GM21526 (cell line): ENCODE results near the gene MYL9.
"Not testable (repeated sequence)": the region's sequence is repeated elsewhere in the genome, so short reads cannot be mapped to it uniquely, and the experiment has no call there.

Experiments
- ATAC-seq: cut with Tn5 transposase; IDR thresholded peaks from one replicate; pipeline ENCODE4 v1.9.1; 2021; ENCODE audit warnings: moderate library complexity; ENCODE audit not compliant: unreplicated experiment, low FRiP score

MYL9 gene

DNA sequence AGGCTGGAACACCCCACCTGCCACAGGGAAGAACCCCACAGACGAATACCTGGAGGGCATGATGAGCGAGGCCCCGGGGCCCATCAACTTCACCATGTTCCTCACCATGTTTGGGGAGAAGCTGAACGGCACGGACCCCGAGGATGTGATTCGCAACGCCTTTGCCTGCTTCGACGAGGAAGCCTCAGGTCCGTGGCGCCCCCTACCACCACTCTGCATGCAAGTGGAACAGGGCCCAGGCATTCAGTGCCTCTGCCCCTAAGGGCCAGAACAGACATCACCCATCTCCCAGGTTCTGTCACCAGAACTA, 6.6 kb downstream of the MYL9 start:
- ATAC-seq: no peak

DNA sequence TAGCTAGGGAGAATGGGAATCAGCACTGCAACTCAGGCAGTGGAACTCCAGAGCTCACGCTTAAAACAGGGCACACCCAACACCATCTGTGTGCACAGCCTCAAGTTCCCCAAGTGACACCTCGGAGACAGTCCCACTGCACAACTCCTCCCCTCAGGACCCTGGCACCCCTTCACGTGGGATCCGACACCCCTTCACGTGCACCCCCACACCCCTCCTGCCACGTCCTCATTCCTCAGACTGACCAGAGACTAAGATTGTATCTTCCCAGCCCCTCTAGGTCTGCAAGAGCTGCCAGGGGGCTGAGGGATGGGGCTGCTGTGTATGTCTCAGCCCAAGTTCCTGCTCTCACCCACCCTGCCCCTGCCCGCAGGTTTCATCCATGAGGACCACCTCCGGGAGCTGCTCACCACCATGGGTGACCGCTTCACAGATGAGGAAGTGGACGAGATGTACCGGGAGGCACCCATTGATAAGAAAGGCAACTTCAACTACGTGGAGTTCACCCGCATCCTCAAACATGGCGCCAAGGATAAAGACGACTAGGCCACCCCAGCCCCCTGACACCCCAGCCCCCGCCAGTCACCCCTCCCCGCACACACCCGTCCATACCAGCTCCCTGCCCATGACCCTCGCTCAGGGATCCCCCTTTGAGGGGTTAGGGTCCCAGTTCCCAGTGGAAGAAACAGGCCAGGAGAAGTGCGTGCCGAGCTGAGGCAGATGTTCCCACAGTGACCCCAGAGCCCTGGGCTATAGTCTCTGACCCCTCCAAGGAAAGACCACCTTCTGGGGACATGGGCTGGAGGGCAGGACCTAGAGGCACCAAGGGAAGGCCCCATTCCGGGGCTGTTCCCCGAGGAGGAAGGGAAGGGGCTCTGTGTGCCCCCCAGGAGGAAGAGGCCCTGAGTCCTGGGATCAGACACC, 7.6 kb downstream of the MYL9 start:
- ATAC-seq: no peak

DNA sequence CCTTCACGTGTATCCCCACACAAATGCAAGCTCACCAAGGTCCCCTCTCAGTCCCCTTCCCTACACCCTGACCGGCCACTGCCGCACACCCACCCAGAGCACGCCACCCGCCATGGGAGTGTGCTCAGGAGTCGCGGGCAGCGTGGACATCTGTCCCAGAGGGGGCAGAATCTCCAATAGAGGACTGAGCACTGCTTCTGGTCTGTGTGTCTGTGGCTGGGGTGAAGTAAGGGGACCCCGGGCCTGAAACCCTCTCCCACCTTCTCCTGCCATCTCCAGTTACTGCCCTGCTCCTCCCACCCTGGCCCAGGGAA, 8.3 kb downstream of the MYL9 start:
- ATAC-seq: no peak

DNA sequence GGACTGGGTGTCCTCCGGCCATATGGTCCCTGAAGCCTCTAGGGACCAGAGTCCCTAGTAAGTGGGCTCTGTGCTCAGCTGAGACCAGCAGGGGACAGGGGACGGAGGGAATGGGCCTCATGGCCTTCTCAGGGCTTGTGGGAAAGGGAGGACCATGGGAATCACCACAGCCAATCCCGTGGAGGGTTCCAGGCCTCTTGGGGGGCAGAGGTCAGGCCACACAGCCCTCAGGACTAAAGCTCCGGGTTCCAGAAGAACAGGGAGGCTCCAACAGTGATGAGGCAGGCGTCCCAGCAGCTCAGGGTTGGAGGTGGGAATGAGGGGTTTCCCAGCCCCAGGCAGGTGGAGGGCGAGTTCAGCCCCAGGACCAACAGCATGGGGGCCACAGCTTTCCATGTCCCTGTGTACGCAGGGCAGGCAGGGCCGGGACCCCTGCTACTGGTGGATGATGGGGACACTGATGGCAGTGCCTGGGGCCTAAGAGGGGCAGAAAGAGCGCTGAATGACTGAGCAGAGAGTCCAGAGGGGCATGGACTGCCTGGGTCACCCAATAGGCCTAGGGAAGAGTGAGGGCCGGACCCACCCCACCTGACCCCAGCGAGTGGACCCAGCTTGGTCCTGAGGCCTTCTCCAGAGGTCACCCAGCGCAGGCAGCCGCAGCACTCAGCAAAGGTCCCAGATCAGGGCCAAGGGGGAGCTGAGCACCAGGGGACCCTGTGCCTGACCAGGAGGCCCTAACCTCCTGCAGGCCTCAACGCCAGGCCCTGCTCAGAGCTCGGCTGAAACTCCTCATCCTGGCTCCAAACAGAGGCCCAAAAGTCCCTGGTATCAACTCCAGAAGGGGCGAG, 8.8 kb downstream of the MYL9 start:
- no peak for ATAC-seq

DNA sequence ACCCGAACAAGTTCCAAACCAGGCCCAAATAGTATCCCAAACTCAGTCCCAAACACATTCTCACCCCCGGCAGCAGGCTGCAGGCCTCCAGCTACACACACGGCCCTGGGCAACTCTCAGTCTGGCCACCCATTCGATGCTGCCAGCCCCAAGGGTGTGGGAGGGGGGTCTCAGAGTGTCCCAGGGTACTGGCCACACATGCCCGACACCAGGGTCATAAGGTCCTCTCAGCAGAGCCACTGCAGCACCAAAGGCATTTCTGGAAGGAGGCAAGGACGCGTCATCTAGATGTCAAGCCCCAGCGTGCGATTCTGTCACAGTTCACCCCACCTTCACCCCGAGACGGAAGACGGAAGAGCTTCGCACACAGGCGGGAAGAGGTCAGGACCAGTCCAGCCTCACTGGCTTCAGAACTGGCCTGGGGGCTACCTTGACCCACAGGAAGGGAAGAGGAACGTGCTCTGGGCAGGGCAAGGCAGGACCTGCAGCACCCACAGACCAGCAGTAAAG, 9.5 kb downstream of the MYL9 start:
- no peak for ATAC-seq

DNA sequence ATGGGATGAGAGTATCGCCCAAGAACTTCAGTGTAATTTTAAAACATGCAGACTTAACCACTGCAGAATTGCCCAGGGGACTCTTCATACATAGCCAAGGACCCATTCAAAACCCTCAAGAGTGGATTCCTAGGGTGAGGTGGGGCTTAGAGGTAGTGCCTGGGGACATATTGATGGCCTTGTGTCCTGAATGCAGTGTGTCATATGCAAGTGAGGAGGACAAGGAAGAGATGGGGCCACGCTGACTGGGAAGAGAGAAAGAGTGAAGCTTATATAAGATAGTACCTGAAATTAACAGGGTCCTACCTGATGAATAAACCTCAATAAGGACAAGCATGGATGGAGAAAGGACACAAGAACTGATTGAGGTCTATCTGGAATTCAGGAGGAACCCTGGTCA, 13.9 kb downstream of the MYL9 start:
- no peak for ATAC-seq

DNA sequence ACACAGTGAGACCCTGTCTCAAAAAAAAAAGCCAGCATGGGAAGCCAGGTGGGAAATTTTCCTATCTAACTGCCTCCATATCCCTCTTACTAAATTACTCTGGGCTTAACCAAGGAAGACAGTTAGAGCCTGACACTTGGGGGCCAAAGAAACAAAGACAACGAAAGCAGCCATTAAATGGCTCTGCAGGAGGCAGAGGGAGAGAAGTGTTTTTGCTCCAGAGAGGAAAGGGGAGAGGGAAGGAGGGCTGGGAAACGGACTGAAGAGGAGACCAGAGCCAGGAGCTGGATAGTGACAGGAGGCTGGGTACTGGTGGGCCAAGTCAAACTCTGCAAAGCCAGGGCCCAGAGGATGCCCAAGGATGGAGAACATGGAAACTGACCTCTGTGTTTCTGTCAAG, 21.4 kb downstream of the MYL9 start:
- ATAC-seq: no peak

DNA sequence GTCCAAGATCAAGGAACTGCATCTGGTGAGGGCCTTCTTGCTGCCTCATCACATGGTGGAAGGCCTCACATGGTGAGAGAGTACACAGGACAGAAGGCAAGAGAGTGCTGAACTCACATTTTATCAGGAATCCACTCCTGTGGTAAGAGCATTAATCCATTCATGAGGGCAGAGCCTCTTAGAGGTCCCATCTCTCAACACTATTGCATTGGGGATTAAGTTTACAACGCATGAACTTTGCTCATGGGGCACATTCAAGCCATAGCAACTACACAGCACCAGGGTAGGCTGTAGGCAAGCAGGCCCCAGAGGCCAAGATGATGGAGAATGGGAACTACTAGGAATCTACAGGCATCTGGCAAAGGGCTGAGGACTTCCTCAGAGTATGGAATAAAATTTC, 22.1 kb downstream of the MYL9 start:
- ATAC-seq: no peak

DNA sequence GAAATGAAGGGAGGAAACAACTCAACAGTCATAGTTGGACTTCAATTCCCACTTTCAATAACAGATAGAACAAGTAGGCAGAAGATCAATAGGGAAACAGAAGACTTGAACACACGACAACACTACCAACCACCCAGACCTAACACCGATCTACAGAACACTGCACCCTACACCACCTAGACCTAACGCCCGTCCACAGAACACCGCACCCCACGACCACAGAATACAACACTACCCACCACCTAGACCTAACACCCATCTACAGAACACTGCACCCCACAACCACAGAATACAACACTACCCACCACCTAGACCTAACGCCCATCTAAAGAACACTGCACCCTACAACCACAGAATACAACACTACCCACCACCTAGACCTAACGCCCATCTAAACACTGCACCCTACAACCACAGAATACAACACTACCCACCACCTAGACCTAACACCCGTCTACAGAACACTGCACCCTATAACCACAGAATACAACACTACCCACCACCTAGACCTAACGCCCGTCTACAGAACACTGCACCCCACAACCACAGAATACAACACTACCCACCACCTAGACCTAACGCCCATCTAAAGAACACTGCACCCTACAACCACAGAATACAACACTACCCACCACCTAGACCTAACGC, 22.9 kb downstream of the MYL9 start:
- not testable (repeated sequence) for ATAC-seq

DNA sequence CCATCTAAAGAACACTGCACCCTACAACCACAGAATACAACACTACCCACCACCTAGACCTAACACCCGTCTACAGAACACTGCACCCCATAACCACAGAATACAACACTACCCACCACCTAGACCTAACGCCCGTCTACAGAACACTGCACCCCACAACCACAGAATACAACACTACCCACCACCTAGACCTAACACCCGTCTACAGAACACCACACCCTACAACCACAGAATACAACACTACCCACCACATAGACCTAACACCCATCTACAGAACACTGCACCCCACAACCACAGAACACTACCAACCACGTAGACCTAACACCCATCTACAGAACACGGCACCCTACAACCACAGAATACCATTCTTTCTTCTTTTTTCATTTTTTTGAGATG, 23.4 kb downstream of the MYL9 start:
- not testable (repeated sequence) for ATAC-seq

DNA sequence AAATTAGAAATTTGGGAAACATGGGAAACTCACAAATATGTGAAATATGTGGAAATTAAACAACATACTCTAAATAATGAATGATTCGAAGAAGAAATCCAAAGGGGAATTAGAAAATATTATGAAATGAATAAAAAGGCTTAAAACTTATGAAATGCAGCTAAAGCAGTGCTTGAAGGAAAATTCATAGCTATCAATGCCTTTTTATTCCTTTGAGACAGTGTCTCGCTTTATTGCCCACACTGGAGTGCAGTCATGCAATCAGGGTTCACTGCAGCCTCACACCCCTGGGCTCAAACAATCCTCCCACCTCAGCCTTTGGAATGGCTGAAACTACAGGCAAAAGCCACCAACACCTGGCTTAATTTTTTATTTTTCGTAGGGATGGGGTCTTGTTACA, 24.2 kb downstream of the MYL9 start:
- no peak for ATAC-seq

DNA sequence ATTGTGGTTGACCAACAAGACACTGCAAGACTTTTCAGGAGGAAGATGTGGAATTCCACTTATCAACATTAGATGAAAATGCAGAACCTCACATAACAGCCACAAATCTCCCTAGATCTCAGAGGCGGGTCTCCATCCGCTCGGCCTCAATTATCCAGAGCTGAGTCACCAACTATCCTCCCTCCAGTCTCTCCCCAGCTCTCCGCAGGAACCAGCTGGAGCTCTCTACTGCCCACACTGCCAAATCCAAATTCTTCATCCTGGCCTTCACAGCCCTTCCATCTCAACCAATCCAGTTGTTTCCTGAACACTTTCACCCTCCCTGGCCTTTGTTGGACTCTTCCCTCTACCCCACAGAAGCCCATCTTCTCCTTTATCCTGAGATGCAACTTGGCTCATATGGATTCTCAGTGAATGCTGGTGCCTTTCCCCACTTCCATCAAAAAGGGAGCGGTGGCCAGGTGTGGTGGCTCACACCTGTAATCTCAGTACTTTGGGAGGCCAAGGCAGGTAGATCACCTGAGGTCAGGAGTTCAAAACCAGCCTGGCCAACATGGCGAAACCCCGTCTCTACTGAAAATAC, 28.6 kb downstream of the MYL9 start:
- no peak for ATAC-seq

DNA sequence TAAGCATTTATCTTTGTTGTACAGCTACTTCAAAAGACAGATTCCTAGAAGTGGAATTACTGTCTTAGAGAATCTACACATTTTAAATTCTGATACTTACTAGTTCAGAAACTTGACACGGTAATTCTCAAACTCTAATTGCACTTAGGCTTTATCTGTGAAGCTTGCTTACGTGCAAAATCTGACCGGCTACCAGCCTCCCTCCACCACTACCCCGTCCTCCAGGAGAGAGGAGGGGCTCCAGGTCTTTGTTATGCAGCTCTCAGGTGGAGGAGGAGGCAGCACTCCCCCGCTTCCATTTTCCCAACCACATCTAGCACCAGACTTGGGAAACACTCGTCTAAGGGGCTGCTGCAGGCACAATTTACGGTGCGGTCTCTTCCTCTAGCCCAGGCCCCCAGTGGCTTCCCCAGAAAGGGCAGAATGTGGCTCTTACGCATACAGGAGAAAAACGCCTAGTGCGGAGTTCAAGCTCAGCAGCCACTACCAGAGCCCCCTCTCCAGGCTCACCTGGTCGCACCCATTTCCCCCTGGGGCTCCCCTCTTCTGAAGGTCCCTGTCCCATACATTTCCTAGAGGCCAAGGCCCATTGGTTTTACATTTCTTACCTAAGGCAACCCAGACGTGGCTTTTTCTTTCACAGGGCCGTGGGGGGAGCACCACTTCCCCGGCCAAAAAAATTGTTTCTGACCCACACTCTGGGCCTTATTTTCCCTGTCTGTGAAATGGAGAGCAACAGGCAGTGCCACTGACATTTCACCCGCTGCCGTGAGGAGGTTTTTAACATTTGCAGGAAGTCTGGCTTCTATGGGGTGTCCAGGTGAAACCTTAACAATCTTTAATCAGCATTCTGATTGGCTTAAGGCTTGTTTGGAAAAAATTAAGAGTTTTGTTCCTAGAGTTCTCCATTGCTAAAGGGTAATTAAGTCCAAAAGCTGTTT, 30.5 kb downstream of the MYL9 start:
- no peak for ATAC-seq

DNA sequence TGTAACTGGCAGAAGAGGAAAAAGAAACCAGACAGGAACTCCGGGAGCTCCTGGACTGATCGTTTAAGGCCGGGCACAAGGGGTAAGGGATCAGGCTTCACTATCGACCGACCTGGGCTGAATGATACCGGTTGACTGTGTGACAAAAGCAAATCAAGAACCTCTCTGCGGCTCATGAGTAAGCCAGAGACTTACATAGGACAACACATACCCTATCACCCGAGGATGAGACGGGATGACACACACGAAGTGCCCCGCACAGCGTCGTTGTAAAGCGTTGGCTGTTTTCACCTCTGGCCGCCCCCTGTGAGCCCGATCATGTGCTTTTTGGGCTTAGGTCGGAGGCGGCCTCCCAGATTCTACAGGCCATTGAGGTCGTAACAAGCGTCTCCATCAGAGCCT, 31.4 kb downstream of the MYL9 start:
- peak; percentile 14 for ATAC-seq

DNA sequence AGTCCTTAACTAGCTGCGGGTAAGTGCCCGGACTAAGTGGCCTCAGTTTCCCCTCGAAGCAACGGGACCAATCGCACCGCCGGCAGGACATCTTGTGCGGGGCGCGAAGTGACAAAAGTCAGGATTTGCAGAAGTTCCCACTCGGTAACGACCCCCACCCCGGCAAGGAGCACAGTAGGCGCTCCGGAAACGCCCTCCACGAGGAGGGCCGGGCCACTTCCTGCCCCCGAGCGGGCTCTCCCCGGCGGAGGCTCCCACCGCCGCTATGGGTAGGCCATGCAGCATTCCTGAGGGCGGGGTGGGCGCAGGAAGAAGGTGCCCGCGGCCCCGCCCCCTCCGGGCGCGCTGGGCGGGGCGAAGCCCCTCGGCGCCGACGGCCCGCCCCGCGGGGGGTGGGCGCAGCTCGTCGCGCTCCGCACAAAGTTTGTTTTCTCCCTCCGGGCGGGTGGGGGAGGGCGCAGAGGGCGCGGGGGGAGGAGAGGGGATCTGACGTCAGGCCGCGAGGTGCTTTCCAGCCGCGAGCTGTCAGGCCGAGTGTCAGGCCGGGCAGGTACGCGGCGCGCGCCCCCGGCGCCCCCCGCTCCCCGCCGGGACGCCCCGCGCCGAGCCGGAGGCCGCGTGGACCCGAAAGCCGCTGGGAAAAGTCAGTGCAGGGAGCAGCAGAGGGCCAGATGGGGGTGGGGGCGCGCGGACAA, 31.9 kb downstream of the MYL9 start, which contains the start of gene TGIF2:
TSS of gene TGIF2 (plus strand) at position 495 of the 695 bp plus-strand sequence. CDS start 5,178 bp downstream, outside the sequence.
- ATAC-seq: peak; percentile 47

DNA sequence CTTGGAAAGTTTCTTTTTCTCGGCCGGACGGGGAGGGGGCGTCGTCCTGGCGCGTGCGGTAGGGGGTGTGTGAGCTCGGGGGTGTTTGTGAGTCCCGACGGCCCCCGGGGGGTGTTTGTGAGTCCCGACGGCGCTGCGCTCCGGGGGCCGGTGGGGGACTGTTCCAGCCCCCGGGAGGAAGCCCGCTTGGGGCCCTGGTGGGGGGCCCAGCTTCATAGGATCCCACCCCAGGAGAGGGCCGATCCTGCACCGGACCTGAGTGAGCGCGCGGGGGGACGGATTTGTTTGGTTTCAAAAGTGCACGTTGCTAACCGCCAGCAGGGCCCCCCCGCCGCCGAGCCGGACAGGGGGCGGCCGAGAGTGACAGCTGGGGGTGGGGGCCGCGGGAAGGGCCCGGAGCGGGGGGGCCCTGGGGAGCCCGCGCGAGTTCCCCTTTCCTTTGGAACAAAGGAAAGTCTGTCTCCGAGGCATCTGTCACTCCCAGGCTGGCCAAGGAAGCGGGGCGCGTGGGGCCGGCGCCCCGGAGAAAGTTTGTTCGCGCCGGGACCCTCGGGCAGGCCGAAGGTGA, 32.6 kb downstream of the MYL9 start:
- ATAC-seq: no peak

DNA sequence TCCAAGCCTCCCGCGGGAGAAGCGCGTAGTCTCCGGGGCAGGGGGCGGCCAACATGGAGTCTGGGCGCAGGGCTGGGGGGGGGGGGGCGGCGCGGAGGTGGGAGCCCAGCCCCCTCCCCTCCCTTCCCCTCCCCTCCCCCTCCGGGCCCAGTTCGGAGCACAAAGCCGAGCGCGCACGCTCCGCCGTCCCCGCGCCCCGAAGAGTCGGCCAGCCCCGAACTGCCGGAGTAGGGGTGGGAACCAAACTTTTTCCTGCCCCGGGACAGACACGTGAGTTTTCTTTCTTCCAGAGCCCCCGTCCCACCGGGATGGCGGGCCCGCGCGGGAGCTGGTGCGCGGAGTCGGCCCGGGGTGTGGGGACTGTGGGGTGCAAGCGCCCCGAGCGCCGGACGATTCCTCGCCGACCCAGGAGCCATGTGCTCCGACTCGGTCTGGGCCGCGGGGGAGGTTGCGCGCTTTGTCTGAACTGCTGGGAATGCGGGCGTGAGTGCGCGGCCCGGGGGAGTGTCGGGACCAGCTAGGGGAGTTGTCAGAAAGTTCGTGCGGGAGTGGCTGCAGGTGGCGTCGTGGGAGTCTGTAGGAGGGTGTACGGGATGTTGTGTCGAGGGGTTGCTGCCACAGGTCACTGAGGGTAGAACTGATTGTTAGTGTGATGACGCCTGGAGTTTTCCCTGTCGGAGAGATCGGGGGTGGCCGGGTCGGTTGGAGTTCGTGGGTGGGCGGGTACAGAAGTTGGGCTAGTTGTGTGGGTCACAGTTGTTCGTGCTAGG, 33.2 kb downstream of the MYL9 start:
- ATAC-seq: no peak

DNA sequence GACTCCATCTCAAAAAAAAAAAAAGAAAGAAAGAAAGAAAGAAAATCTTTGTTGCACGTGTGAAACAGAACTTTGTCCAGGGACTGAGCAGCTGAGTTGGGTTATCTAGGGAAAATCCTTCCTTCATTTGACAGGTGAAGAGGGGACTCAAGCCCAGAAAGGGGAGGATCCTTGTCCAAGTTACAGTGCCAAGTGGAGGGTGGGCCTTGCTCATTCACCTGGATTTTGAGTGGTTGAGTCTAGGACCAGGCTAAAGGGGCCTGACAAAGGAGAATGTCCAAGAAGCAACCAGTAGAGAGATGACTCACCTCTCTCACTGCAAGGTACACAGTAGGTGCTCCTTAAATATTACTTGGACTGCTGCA, 34.7 kb downstream of the MYL9 start:
- ATAC-seq: no peak
